ENCODE results near the gene PPAN. TPM values are rescaled to one million over a fixed set of nuclear protein-coding genes. Genes with fewer than 3 reads are reported as not detected.
A peak's percentile ranks its signal among the peaks of the same experiment; 100 is the strongest.

PPAN gene
- total RNA-seq, 1 donor: 19.2 TPM

- no peaks in the 10 kb centered on the region for H4K20me1 ChIP-seq (ENCODE audit: insufficient read depth, low read length)
- H3K9me3 ChIP-seq (ENCODE audit: low read depth, low read length): no peaks in the 10 kb centered on the region
- H2AFZ ChIP-seq (ENCODE audit: low read length): no peak overlapping the region
- no peaks in the 10 kb centered on the region for H3K79me2 ChIP-seq (ENCODE audit: insufficient read depth, low read length)
- DNase-seq (ENCODE audit: insufficient read length, low spot score, missing footprints): peak; percentile 80
- H3K36me3 ChIP-seq (ENCODE audit: insufficient read depth, low read length): peaks cover 82% of the 10 kb centered on the region
- TF ChIP-seq CTCF (IDR thresholded peaks at IDR 0.05; ENCODE audit: extremely low read depth, low read depth, low read length): no peak
- no peaks in the 10 kb centered on the region for H3K27me3 ChIP-seq (ENCODE audit: insufficient read depth, low read length)
- no peak overlapping the region for H3K4me3 ChIP-seq (ENCODE audit: insufficient read depth, low read length)
- H3K27ac ChIP-seq (ENCODE audit: low read depth, low read length): no peak overlapping the region
- H3K4me1 ChIP-seq (ENCODE audit: insufficient read depth, low read length): no peaks in the 10 kb centered on the region
- H3K4me2 ChIP-seq (ENCODE audit: insufficient read depth, low read length): no peak overlapping the region
Observed at GRCh38 chr19:10138879-10139795, 33.0 kb downstream of the PPAN start.

GRCh38 chr19:10139952-10140351 lies 33.8 kb downstream of the PPAN start:
- no peaks in the 10 kb centered on the region for H3K79me2 ChIP-seq (ENCODE audit: insufficient read depth, low read length)
- peak; percentile 65 for DNase-seq (ENCODE audit: insufficient read length, low spot score, missing footprints)
- H3K4me1 ChIP-seq (ENCODE audit: insufficient read depth, low read length): no peaks in the 10 kb centered on the region
- H3K9me3 ChIP-seq (ENCODE audit: low read depth, low read length): no peaks in the 10 kb centered on the region
- H3K4me2 ChIP-seq (ENCODE audit: insufficient read depth, low read length): no peak overlapping the region
- TF ChIP-seq CTCF (IDR thresholded peaks at IDR 0.05; ENCODE audit: extremely low read depth, low read depth, low read length): no peak
- H3K27me3 ChIP-seq (ENCODE audit: insufficient read depth, low read length): no peaks in the 10 kb centered on the region
- no peak overlapping the region for H2AFZ ChIP-seq (ENCODE audit: low read length)
- H3K27ac ChIP-seq (ENCODE audit: low read depth, low read length): no peak overlapping the region
- H4K20me1 ChIP-seq (ENCODE audit: insufficient read depth, low read length): no peaks in the 10 kb centered on the region
- no peak overlapping the region for H3K4me3 ChIP-seq (ENCODE audit: insufficient read depth, low read length)
- H3K36me3 ChIP-seq (ENCODE audit: insufficient read depth, low read length): peaks cover 86% of the 10 kb centered on the region

GRCh38 chr19:10141479-10141878 lies 35.3 kb downstream of the PPAN start:
- Histone ChIP-seq H3K4me2 (ENCODE audit: insufficient read depth, low read length) (no peak overlapping the region), H3K9me3 (ENCODE audit: low read depth, low read length) (no peaks in the 10 kb centered on the region), H3K27me3 (ENCODE audit: insufficient read depth, low read length) (no peaks in the 10 kb centered on the region), H4K20me1 (ENCODE audit: insufficient read depth, low read length) (no peaks in the 10 kb centered on the region), H3K36me3 (ENCODE audit: insufficient read depth, low read length) (peaks cover 92% of the 10 kb centered on the region), H2AFZ (ENCODE audit: low read length) (no peak overlapping the region), H3K27ac (ENCODE audit: low read depth, low read length) (no peak overlapping the region), H3K79me2 (ENCODE audit: insufficient read depth, low read length) (no peaks in the 10 kb centered on the region), H3K4me1 (ENCODE audit: insufficient read depth, low read length) (no peaks in the 10 kb centered on the region), H3K4me3 (ENCODE audit: insufficient read depth, low read length) (no peak overlapping the region)
- DNase-seq (ENCODE audit: insufficient read length, low spot score, missing footprints): peak; percentile 71
- no peak for TF ChIP-seq CTCF (IDR thresholded peaks at IDR 0.05; ENCODE audit: extremely low read depth, low read depth, low read length)

GRCh38 chr19:10141973-10142372 lies 35.8 kb downstream of the PPAN start:
- Histone ChIP-seq H3K4me3 (ENCODE audit: insufficient read depth, low read length) (no peak overlapping the region), H3K27ac (ENCODE audit: low read depth, low read length) (no peak overlapping the region), H3K4me1 (ENCODE audit: insufficient read depth, low read length) (no peaks in the 10 kb centered on the region), H3K79me2 (ENCODE audit: insufficient read depth, low read length) (no peaks in the 10 kb centered on the region), H3K9me3 (ENCODE audit: low read depth, low read length) (no peaks in the 10 kb centered on the region), H2AFZ (ENCODE audit: low read length) (no peak overlapping the region), H3K4me2 (ENCODE audit: insufficient read depth, low read length) (no peak overlapping the region), H3K36me3 (ENCODE audit: insufficient read depth, low read length) (peaks cover 94% of the 10 kb centered on the region), H3K27me3 (ENCODE audit: insufficient read depth, low read length) (no peaks in the 10 kb centered on the region), H4K20me1 (ENCODE audit: insufficient read depth, low read length) (no peaks in the 10 kb centered on the region)
- TF ChIP-seq CTCF (IDR thresholded peaks at IDR 0.05; ENCODE audit: extremely low read depth, low read depth, low read length): no peak
- DNase-seq (ENCODE audit: insufficient read length, low spot score, missing footprints): peak; percentile 72
